ENCODE measurements around the gene ZNF827.

- no peak for TF ChIP-seq CTCF (IDR thresholded peaks at IDR 0.05)
- no peak for TF ChIP-seq POLR2A (IDR thresholded peaks at IDR 0.05)
- TF ChIP-seq POLR2AphosphoS5 (IDR thresholded peaks at IDR 0.05), result no peak
Measured at GRCh38 chr4:145821766-145822165, 116.9 kb downstream of the ZNF827 start.
